Measurements from ENCODE around the gene TMEM121. TPM values are rescaled to one million over a fixed set of nuclear protein-coding genes. Genes with fewer than 3 reads are reported as not detected.
"Not testable (repeated sequence)": the region's sequence is repeated elsewhere in the genome, so short reads cannot be mapped to it uniquely, and the experiment has no call there.

Gene TMEM121
- total RNA-seq, 1 experiment from 2014 or later, result 1.2 TPM

DNA sequence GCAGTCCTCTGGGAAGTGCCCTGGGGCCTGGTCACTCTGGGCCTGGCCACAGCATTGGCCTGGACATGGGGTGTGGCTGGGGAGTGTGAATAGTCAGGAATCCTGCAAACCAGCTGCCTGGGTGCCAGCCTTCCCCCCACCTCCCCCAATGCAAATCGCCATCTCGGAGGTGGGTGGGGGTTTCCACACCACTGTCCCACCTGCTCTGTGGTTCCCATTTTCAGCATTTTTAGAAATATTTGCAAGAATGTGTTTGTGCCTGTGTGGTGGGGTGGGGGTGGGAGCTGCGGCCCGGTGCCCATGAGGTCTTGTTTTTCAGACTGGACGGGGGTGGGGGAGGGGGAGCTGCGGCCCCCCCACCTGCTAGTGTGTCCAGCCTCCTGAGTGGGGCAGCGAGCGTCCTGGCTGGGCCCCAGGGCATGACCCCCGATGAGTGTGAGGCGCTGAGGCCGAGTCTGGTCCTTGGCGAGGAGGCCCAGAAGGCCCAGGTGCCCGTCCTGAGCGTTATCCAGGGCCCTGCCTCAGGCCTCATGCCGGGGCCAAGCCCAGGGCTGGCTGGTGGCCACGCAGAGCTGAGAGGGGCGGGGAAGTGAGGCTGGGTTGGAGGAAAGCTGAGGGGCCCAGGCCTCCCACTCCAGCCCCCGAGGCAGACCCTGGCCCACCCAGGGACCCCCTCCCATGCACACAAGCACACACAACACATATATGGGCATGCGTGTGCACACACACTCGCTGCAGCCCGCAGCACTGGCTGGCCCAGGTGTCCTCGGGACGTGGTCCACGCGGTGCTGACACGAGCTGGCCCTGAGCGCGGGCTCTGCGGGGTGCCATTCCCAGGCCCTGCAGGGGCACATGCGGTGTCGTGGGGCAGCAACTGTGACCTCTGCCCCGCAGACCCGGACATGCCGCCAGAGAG, 40.1 kb downstream of the TMEM121 start:
- H3K36me3 ChIP-seq; H3K4me3 ChIP-seq; H3K27me3 ChIP-seq (replicated peaks); DNase-seq (ENCODE audit: low read depth in 1 of 2, low spot score in 2 of 2); H3K27ac ChIP-seq; H3K4me1 ChIP-seq (replicated peaks); H3K9me3 ChIP-seq (replicated peaks): not testable (repeated sequence)

DNA sequence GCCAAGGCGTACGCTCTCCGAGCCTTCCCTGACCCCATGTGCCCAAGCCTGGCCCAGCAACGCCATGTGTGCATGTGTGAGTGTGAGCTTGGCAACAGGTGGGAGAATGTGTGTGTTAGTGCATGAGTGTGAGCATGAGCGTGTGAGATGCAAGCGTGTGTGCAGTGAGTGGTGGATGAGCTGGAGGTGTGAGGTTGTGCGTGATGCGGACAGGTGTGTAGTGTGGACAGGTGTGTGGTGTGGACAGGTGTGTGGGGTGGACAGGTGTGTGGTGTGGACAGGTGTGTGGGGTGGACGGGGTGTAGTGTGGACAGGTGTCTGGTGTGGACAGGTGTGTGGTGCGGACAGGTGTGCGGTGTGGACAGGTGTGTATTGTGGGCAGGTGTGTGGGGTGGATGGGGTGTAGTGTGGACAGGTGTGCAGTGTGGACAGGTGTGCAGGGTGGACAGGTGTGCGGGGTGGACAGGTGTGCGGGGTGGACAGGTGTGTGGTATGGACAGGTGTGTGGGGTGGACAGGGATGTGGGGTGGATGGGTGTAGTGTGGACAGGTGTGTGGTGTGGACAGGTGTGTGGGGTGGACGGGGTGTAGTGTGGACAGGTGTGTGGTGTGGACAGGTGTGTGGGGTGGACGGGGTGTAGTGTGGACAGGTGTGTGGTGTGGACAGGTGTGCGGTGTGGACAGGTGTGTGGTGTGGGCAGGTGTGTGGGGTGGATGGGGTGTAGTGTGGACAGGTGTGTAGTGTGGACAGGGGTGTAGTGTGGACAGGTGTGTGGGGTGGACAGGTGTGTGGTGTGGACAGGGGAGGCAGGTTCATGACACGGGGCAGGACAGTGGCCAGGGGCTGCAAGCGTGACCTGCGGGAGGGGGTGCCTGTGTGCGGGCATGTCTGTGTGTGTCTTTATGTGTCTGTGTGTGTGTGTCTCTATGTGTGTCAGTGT, 41.1 kb downstream of the TMEM121 start:
- H3K9me3 ChIP-seq (replicated peaks); H3K36me3 ChIP-seq; H3K27me3 ChIP-seq (replicated peaks); H3K27ac ChIP-seq; DNase-seq (ENCODE audit: low read depth in 1 of 2, low spot score in 2 of 2); H3K4me3 ChIP-seq; H3K4me1 ChIP-seq (replicated peaks): not testable (repeated sequence)

DNA sequence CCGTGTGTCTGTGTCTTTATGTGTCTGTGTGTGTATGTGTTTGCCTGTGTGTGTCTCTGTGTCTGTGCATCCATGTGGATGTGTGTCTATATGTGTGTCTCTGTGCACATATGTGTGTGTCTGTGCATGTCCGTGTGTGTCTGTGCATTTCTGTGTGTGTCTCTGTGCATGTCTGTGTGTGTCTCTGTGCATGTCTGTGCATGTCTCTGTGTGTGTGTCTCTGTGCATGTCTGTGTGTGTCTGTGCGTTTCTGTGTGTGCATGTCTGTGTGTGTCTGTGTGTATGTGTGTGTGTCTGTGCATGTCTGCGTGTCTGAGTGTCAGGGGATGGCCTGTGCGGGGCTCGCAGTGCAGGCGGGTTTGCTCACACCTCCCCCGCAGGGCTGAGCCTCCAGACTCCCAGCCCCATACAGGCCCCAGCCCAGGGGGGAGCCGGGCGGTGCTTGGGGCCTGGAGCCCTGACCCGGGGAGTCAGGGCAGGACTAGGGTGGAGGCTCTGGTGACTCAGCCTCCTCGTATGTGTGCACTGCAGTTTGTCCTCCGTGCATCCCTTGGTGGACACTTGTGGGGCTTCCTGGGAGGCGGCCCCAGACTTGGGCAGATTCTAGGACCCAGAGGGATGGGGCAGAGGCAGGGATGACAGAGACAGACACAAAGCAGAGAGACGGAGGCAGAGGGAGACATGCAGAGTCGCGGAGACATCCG, 41.9 kb downstream of the TMEM121 start:
- H3K27me3 ChIP-seq (replicated peaks); H3K4me3 ChIP-seq; H3K27ac ChIP-seq; H3K4me1 ChIP-seq (replicated peaks); H3K9me3 ChIP-seq (replicated peaks); DNase-seq (ENCODE audit: low read depth in 1 of 2, low spot score in 2 of 2); H3K36me3 ChIP-seq: not testable (repeated sequence)

DNA sequence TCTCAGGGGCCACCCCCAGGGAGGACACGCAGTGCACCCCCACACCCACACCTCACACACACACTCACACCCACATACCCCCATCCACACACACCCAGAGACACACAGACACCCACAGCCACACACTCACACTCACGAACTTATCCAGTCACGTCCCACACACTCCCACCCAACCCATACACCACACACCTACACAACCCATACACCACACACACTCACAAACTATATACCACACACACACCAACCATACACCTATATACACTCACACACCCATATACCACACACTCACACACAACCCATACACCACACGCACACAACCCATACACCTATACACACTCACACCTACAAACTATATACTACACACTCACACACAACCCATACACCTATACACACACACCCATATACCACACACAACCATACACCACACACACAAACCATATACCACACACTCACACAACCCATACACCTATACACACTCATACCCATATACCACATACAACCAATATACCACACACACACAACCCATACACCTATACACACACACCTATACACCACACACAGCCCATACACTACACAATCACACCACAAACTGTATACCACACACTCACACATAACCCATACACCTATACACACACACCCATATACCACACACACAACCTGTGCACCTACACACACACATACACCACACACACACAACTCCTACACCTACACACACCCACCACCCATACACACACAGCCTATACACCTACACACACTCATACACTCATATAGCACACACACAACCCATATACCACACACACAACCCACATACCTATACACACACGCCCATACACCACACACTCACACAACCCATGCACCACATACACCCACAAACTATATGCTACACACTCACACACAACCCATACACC, 42.7 kb downstream of the TMEM121 start:
- Histone ChIP-seq H3K9me3 (replicated peaks) (no peaks in the 10 kb centered on the region; the same call in 1 of the 2 replicates), H3K4me1 (replicated peaks) (no peaks in the 10 kb centered on the region), H3K4me3 (no peak overlapping the region), H3K36me3 (no peaks in the 10 kb centered on the region), H3K27ac (no peak overlapping the region), H3K27me3 (replicated peaks) (no peaks in the 10 kb centered on the region)
- DNase-seq (ENCODE audit: low read depth in 1 of 2, low spot score in 2 of 2), result no peak

DNA sequence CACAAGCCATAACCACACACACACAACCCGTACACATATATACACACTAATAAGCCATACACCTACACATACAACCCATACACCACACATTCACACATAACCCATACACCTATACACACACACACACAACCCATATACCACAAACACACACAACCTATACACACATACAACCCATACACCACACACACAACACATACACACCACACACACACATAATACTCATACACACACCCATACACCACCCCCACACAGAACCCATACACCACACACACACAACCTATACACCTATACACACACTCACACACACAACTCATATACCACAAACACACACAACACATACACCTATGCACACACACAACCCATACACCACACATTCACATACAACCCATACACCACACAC, 44.1 kb downstream of the TMEM121 start:
- H3K27ac ChIP-seq, result no peak overlapping the region
- no peak for DNase-seq (ENCODE audit: low read depth in 1 of 2, low spot score in 2 of 2)
- no peaks in the 10 kb centered on the region for H3K4me1 ChIP-seq (replicated peaks)
- no peaks in the 10 kb centered on the region; the same call in 1 of the 2 replicates for H3K9me3 ChIP-seq (replicated peaks)
- no peaks in the 10 kb centered on the region for H3K27me3 ChIP-seq (replicated peaks)
- H3K36me3 ChIP-seq, result no peaks in the 10 kb centered on the region
- no peak overlapping the region for H3K4me3 ChIP-seq

DNA sequence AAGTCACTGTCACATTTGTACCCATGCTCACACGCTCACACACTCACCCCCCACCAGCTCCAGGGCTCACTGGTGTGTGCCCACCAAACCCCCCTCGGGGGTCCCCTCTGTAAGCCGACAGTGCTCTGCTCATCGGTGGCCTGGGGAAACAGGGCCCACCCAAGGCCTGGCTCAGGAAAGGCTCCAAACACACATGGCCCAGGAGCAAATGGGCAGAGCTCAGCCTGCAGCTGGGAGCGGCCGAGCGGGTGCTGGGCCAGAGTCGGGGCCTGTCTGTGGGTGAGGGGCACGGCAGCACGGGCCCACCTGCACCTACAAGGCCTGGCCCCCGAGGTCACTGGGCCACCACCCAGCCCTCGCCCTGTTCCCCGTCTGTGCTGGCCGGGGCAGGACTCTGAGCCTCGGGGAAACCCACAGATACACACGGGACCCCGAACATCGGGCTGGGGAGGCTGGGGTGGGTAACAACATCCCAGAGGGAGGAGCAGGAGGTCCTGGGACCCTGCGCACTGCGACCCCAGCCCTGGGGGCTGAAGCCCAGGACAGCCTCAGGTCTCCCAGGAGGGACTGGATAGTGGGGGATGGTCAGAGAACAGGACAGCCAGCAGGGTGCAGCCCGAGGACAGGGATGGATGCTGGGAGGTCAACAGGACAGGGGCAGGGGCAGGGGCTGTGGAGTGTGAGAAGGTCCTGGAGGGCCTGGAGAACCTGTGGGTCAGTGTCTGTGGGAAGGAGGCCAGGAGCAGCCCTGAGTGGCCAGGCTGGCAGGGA, 45.0 kb downstream of the TMEM121 start:
- H3K9me3 ChIP-seq (replicated peaks); DNase-seq (ENCODE audit: low read depth in 1 of 2, low spot score in 2 of 2): not testable (repeated sequence)

DNA sequence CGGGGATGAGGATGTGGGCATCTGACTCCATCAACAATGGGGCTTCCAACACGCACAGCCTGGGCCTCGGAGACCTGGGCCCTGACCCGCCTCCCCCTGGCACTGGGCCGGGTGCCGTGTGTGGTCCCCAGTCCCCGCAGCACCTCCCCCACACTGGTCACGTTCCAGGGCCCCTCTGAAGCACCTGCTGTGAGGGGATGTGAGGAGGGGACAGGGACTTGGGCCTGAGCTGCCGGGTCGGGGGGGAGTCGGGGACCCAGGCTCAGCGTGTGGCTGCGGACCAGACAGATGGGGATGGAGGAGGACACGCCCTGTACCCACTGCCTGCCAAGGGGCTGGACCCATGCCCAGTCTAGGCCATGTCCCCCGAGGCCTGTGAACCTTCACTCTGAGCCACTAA, 45.7 kb downstream of the TMEM121 start:
- H3K27ac ChIP-seq; DNase-seq (ENCODE audit: low read depth in 1 of 2, low spot score in 2 of 2); H3K4me3 ChIP-seq; H3K4me1 ChIP-seq (replicated peaks); H3K9me3 ChIP-seq (replicated peaks); H3K27me3 ChIP-seq (replicated peaks); H3K36me3 ChIP-seq: not testable (repeated sequence)

More for the DNA sequence above, 45.0 kb downstream of the TMEM121 start:
- H3K4me1 ChIP-seq (replicated peaks); H3K36me3 ChIP-seq; H3K4me3 ChIP-seq; H3K27me3 ChIP-seq (replicated peaks); H3K27ac ChIP-seq: not testable (repeated sequence)

DNA sequence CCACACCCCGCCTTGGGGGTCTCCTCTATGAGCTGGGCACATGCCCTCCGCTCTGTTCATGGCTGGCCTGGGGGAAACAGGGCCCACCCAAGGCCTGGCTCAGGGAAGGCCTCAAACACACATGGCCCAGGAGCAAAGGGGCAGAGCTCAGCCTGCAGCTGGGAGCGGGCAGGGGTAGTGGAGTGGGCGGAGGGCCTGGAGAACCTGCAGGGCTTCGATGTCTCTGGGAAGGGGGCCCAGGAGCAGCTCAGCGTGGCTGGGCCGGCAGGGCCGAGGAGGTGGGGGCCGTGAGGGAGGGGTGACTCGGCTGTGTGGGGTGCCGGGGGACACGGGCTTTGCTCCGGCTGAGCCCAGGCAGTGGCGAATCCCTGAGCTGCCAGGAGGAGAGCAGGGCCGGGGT, 47.5 kb downstream of the TMEM121 start:
- H3K27ac ChIP-seq; DNase-seq (ENCODE audit: low read depth in 1 of 2, low spot score in 2 of 2); H3K9me3 ChIP-seq (replicated peaks); H3K27me3 ChIP-seq (replicated peaks); H3K36me3 ChIP-seq; H3K4me3 ChIP-seq; H3K4me1 ChIP-seq (replicated peaks): not testable (repeated sequence)

DNA sequence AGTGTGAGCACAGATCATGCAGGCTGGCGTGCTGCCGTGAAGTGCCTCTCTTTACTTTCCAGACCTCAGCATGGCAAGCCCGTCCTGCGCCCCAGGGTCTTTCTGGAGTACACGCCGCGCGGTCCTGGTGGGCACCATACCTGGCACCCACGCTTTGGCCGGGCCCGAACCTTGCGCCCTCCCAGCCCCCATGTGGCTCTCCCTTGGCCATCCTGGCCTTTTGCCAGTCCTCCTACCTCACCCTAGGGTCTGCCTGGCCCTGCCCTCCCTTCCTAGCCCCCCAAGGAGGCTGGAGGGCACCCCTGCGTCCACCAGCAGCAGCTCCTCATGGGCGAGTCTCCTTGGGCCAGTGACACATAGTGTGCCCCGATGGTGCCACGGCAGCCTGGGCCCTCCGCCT, 48.0 kb downstream of the TMEM121 start:
- DNase-seq (ENCODE audit: low read depth in 1 of 2, low spot score in 2 of 2); H3K27me3 ChIP-seq (replicated peaks); H3K9me3 ChIP-seq (replicated peaks); H3K36me3 ChIP-seq; H3K4me1 ChIP-seq (replicated peaks); H3K4me3 ChIP-seq; H3K27ac ChIP-seq: not testable (repeated sequence)

DNA sequence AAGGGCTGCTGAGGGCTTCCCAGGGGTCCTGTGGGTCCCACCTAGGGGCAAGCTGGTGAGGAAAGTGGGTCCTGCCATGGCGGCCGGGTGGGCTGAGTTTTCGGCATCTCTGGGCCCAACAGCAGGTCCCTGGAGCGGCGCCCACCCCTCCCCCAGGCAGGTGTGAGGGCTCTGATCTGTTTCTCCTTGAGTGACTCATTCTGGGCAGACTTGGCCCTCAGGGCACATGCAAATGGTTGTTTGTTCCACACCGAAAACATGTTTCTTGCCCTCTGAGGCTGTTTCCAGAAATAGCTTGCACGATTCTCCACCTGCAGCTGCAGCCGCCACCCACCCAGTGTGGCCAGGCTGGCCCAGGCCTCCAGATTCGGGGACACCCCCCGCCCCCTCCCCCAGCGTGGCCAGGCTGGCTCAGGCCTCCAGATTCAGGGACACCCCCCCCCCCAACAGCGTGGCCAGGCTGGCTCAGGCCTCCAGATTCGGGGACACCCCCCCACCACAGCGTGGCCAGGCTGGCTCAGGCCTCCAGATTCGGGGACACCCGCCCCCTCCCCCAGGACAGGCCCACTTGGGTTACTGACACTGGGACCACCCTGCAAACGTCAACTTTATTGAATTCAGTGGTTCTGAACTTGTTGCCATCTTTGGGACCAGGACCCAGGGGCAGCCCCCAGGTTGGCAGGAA, 48.8 kb downstream of the TMEM121 start:
- not testable (repeated sequence) for H3K36me3 ChIP-seq, H3K4me3 ChIP-seq

DNA sequence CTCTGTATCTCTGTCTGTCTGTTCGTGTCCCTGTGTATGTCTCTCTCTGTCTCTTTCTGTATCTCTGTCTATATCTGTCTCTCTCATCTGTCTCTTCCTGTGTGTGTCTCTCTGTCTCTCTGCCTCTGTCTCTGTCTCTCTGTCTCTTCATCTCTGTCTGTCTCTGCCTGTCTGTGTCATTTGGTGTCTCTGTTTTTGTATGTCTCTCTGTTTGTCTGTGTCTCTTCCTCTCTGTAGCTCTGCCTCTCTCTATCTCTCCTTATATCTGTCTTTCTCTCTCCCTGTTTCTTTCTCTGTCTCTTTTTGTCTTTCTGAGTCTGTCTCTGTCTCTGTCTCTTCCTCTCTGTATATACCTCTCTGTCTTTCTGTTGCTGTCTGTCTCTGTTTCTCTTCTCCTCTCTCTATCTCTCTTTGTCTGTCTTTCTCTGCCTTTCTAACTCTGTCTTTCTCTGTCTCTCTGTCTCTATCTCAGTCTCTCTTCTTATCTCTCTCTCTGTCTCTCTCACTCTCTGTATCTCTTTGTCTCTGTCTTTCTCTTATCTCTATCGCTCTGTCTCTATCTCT, 50.2 kb downstream of the TMEM121 start:
- no peaks in the 10 kb centered on the region for H3K9me3 ChIP-seq (replicated peaks)
- DNase-seq (ENCODE audit: low read depth in 1 of 2, low spot score in 2 of 2), result no peak
- no peaks in the 10 kb centered on the region for H3K4me1 ChIP-seq (replicated peaks)
- no peaks in the 10 kb centered on the region for H3K36me3 ChIP-seq
- H3K27me3 ChIP-seq (replicated peaks), result no peaks in the 10 kb centered on the region
- no peak overlapping the region for H3K27ac ChIP-seq
- H3K4me3 ChIP-seq, result no peak overlapping the region

More for the DNA sequence above, 48.8 kb downstream of the TMEM121 start:
- not testable (repeated sequence) for H3K9me3 ChIP-seq (replicated peaks); DNase-seq (ENCODE audit: low read depth in 1 of 2, low spot score in 2 of 2); H3K27me3 ChIP-seq (replicated peaks); H3K4me1 ChIP-seq (replicated peaks); H3K27ac ChIP-seq
